GM19351 (cell line): Measurements from ENCODE around the gene HCN2.
"Not testable (repeated sequence)": the region's sequence is repeated elsewhere in the genome, so short reads cannot be mapped to it uniquely, and the experiment has no call there.

ENCODE experiments used
- ATAC-seq: cut with Tn5 transposase; IDR thresholded peaks from one replicate; pipeline ENCODE4 v1.9.1; 2021; ENCODE audit warnings: mild to moderate bottlenecking, moderate library complexity; ENCODE audit not compliant: unreplicated experiment

Gene HCN2

DNA sequence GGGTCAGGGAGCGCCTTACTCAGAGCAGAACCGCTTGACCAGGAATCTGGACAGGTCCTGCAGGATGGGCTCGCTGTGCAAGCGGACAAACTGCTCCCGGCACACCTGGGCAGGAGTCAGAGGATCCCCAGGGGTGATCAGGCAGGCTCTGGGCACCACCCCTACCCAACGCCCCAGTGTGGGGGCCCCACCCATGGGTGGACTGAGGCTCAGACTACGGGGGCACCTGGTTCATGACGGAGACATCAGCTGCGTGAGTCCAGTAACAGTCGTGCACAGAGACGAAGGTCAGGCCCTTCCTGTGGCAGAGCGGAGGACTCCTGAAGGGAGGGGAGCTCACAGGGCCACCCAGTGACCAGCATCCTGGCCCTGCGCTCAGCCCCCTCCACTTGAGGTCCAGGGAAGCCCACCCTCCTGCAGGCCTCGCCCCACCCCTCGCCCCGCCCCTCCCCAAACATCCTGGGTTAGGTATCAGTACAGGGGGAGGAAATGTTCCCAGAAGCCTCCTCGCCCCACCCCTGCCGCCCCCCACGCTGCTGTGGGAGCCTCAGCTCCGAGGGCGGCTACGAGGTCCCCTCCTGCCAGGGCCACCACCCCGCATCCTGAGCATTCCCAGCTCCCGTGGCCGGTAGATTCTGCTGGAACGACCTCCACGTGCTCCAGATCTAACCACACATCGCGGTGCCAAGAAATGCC is 28.0 kb downstream of the HCN2 start:
- ATAC-seq = no peak

DNA sequence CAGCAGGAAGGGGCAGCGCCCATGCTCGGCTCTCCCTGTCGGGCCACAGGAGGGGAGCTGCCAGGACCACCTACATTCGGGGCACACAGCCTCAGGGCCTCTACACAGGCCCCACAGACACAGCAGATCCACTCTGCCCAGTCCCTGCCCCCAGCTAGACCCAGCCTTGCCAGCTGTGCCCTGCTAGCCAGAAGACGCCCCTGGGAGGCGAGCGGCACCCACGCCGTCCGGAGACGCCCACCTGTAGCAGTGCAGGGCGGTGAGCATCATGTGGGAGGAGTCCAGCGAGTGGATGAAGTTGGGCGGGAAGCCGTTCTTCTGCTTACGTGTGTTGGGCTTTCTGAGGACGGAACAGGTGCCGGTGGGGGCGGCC is 28.6 kb downstream of the HCN2 start:
- ATAC-seq = no peak

DNA sequence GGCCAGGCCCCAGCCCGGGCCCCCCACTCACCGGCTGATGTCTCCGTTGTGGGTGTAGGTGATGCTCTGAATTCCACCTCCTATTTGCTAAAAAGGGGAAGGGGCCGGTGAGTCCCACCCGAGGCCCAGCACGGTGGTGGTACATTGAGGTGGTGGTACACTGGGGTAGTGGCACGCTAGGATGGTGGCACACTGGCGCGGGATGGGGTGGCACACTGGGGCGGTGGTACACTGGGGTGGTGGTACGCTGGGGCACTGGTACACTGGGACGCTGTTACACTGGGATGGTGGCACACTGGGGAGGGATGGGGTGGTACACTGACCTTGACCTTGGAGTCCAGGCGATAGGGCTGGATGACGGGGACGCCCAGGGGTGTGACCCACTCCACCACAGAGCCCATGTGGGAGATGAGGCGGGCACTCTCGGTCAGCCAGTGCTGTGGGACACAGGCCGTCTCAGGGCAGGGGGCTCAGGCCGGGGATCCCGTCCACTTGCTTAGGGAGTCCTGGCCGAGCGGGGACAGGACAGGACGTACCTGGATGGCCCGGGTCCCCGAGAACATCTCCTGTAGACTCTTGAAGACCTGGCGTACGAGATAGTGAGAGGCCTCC is 29.1 kb downstream of the HCN2 start:
- ATAC-seq = no peak

DNA sequence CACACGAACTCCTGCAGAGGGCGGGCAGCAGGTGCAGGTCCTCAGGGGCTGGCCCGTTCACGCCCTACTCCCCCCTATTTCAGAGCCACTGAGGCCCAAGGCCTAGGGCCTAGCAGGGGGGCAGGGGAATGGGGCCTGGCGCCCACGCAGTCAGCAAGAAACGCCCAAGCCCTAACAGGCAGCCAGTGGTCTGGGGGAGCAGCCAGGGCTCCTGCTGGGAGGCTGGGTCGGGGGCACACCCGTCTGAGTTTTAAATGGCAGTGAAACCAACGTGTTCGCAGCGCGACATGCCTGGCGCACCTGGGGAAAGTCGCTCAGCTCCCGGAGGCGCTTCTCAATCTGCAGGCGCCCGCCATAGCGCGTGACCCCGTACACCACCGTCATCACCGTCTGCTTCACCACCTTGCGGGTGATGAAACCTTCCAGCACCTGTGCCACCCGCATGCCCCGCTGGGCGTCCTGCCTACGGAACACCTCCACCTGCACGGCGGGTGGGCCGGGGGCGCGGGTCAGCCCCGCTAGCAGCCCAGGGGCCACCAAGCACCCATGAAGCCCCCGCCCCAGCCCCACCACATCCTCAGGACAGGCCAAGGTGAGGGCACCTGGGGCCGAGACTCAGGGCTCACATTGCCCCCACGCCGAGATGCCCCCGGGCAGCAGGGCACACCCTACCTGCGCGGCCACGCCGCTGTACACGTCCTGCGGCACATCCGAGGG is 29.8 kb downstream of the HCN2 start:
- ATAC-seq = no peak

DNA sequence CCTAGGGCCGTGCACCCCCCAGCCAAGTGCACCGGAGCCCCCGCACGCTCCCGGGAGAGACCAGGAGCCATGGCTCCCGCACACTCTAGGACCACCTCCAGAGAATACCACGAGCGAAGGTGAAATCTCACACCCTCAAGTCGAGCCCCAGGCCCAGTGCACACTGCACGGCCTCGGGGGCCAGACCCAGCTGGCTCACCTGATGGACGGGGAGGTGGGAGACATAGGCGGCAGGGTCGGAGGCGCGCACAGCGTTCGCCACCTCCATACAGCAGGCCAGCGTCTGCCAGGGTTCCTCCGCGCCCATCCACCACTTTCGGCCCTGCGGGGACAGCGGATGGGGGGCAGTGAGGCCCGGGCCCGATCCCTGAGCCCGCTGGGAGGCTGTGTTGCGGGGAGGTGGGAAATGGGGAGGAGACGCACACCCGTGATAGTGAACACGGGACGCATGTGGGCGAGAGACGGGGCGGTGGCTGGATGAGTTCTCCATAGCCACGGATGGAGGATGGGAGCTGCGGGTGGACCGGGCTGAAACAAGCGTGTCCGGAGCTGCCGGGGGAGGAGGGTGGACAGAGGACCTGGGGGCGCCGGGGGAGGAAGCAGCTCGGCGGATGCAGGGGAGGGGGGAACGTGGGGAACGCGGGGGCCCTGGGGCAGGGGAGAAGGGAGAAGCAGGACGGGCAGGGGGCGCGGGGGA is 30.6 kb downstream of the HCN2 start:
- ATAC-seq = no peak

DNA sequence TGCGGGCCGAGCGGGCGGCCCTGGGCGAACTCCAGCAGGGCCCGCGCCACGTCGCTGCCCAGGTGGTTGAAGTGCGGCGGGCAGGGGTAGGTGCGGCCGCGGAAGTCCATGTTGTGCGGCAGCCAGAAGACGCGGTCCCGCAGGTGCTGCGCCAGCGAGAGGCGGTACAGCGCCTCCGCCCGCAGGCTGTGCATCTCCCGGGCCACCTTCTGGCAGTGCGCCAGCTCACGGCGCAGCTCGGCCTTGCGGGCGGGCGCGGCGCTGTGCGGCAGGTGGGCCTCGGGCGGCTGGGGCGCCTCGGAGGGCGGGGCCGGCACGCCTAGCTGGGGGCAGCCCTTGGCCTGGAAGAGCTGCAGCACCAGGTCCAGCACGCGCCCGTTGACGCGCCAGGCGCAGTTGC is 31.5 kb downstream of the HCN2 start:
- ATAC-seq = not testable (repeated sequence)

DNA sequence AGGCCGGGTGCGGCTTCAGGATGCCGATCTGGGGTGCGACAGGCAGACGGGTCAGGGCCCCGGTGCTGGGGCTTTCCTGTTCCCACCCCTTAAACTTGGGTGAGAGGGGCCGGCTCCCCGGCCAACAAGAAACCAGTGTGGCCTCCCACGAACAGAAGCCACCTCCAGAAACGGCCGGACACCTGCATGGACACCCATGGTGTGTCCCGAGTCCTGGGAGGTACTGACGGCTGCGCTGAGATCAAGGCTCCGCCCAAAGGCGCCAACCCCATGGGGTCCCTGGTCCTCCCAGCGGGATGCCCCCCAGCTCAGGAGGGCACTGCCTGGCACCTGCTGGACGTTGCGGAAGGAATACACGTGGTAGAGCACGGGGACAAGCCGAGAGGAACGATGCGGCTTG is 32.1 kb downstream of the HCN2 start:
- ATAC-seq = no peak

DNA sequence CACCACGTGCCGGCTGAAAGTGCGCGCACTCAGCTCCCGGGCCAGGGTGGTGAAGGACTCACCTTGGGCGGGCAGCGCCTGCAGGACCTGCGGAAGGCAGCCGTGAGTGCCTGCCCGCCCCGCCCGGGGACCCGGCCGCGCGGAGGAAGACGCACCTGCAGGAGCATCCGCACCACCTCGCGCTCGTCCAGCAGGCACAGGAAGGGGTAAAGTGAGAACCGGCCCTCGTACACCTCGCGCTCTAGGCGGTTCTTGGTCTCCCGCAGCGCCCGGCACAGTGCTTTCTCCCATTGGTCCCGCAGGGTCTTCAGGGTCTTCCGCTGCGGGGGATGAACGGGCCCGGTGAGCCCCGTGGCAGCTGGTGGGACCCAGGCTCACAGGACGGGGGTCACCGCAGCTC is 33.0 kb downstream of the HCN2 start:
- ATAC-seq = no peak

DNA sequence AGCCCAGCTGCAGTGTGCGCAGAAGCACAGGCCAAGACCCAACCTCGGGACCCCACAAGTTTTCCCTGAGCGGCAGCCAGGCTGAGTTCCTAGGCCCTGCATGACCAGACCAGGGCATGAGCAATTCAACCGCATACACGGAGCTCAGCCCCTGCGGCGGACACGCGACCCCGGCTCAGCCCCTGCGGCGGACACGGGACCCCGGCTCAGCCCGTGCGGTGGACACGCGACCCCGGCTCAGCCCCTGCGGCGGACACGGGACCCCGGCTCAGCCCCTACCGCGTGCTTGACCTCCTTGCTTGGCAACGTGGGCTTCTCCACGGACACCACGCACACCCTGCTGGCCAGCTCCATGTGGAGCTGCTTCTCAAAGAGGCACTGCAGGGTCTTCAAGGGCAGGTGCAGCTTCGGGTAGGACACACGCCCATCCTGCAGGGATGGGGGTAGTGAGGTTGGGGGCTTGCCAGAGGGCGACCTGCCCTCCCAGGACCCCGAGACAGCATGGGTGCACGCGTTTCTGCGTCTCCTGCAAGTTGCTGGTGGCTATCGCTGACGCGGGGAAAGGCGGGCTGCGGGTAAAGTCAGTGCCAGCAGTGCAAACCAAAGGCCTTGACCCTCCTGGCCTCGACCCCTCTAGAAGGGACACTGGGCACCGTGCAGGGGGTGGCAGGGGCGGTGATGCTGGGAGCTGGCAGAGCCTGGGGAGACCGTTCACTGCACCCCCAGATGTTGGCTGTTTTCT is 33.7 kb downstream of the HCN2 start:
- ATAC-seq = no peak

DNA sequence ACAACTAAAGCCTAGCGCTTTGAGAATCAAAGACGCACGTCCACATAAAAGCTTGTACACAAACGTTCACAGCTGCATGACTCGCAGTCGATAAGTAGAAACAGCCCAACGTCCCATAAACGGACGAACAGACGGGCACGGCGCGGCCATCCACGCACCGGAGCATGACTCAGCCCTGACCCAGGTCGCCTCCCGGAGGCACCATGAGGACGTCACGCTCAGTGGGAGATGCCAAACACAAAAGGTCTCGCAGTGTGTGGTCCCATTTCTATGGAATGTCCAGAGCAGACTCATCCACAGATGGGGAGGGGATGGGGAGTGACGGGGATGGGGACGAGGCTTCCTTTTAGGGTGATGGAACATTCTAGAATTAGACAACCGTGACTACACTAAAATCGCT is 34.3 kb downstream of the HCN2 start:
- no peak for ATAC-seq

DNA sequence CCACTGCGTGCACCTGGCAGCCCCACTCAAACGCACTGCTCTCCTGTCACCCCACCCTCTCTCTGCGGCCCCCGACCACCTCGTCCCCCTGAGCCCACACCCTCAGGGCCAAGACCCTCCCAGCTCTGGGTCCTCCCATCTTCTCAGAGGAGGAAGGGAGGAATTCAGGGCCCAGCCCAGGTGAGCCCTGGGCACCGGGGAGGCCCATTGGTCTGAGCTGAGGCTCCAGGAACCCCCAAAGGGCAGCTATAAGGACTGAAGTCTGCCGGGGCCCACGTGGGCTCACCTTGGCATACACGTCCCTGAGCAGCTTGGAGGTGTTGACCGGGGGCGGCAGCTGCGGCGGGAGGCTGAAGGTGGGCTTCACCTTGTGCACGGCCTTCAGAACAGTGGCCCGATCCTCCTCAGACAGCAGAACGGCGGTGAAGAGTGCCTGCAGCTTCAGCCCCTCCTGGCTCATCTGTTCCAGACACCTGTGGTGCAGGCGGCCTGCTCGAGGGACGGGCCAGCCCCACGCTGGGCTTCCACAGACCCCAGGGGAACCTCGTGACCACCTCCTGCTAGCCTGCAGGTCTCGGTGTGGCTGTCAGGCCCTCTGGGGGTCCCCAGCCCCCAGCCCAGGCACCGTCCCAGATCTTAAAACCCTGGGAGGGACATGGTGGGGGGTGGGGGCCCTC is 34.9 kb downstream of the HCN2 start:
- ATAC-seq = no peak

DNA sequence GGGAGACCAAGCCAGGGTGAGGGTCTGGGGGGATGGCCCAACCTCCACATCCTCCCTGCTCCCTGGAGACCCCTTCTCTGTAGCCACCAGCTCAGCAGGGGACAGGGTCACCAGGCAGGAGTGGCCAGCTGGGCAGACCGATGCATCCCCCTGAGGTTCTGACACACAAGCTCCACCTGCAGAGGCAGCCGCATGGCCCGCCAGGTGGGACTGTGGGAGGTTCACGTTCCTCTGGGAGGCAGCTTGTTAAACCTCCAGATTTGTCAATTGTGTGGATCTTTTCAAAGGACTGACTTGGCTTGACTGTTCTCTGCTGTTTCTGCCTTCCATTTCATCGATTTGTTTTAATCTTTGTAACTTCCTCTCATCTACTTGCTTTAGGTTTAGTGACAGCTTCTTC is 35.6 kb downstream of the HCN2 start:
- no peak for ATAC-seq

DNA sequence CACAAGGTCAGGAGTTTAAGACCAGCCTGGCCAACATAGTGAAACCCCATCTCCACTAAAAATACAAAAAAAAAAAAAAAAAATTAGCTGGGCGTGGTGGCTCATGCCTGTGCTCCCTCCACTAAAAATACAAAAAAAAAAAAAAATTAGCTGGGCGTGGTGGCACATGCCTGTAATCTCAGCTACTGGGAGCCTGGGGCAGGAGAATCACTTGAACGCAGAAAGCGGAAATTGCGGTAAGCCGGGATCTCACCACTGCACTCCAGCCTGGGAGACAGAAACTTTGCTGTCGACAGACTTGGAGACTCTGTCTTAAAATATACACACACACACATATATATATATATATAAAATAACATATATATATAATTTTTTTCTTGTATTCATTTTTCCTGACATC is 36.9 kb downstream of the HCN2 start:
- not testable (repeated sequence) for ATAC-seq

DNA sequence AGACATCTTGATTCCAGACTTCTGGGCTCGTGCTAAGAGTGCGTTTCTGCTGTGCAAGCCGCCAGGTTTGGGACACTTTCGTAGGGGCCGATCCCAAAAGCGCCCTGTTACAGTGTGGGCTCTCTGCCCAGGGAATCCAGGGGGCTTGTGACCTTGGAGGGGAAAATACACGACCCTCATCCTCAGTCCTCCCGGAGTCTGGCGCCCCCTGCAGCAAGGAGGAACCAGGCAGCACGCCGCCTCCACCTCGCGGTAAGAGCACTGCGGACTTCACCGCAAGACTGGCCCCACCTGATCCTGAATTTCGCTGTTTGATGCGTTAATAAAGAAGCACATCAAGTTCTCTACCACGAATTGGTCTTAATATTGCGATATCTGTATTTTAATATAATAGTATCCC is 38.5 kb downstream of the HCN2 start:
- no peak for ATAC-seq

DNA sequence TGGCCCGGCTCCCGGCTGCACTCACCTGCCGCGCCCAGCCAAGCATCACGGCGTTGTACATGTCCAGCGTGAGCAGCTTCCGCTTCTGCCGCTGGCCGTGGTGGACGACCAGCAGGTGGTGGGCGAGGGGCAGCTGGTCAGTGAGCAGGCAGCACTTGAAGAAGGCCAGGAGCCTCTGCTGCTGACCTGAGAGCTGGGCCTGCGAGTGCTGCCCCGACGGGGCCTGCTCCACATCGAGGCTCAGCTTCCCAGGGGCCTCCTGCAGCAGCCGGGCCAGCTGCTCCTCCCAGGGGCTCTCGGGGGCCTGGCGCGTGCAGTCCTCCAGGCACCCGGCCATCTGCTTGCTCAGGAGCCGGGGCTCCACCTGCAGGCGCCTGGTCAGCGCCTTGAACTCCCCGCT is 39.8 kb downstream of the HCN2 start:
- ATAC-seq = not testable (repeated sequence)

DNA sequence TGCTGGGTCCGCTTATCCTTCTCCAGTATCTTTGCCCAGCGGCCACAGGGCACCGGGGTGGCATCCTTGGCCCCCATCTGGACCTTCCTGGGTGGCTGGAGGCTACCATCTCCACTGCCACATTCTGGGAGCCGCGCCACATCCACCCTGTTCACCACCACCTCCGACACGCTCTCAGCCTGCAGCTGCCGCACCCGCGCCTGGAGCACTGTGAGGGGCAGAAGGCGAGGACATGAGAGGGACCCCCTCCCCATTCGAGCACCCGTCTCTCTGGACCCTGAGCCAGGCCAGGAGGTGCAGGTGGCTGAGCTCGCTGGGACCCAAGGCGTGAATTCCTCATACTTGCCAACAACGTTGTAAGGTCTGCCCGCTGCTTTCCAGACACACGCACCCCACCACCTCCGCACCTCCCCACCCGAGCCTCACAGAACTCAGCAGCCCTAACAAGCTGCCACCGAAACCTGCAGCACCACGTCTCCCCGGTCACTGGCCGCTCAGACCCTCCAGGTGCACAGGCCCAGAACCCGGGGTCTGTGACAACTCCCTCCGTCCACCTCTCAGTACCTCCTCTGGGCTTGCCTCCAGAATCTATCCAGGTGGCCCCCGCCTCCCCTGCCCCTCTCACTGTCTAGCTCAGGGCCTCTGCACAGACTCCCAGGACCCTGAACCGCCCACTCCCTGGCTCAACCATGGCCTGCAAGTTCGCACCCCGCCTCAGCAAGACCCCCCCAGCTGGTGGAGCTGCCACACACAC is 40.5 kb downstream of the HCN2 start:
- no peak for ATAC-seq

DNA sequence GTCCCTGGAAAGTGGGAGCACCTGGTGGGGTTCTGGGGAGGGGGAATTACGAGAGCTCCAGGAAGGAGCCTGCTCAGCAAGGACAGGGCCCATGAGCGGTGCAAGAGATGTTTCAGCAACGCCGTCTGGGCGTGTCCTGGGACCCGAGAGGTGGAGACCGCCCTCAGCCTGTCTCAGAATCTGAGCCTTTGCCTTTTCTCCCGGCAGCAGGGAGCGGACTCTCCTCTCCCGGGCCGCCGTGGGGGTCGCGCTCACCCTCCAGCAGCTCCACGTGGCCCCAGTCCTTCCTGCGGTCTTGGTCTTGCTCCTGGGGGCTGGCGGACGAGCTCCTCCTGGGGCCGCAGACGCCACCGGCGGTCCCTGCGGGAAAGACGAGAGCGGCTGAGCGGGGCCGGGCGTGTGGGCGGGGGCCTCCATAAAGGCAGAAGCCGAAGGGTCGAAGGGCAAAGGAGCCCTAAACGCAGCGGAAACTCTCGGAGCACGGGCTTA is 42.9 kb downstream of the HCN2 start:
- ATAC-seq = peak; percentile 6

DNA sequence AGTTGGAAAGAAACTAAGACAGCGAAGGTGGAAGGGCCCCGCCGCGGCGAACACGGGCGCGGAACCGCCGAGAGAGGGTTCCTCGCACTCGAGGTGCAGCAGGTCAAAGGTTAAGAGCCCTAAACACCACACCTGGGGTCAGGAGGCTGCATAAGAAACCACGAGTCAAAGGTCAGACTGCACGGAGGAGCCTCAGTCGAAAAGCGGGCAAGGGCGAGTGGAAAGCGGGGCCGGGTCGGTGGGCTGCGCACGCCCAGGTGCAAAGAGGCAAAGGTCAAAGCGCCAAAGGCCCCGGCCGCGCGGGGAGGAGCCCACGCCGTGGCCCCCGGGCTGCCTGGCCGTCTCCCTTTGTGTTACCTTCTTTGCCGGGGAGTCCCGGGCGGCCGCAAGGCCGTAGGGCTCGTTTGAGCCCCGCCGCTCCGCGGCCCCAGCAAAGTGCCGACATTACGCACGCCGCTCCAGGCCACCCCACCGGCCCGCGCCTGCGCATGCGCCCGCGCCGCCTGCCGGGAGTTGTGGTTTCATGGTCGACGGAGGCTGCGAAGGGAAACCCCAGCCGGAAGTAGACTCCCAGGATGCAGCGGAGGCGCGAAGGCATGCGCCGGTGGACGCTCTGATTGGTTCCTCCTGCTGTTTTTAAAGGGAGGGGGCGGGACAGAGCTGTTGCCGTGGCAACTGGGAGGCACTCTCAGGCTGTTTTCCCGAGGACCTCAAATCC is 43.5 kb downstream of the HCN2 start, which contains the start of gene POLRMT:
Gene POLRMT, minus strand, starts transcription at position 470 of the 718 bp plus-strand sequence. Its CDS starts 25 bp downstream, at position 445.
- peak; percentile 81 for ATAC-seq
